Uterus (tissue), 4 donors: ENCODE measurements around the gene AGPS. TPM values are rescaled to one million over a fixed set of nuclear protein-coding genes. Genes with fewer than 3 reads are reported as not detected.

Experiments
- DNase-seq, 2 donors: peaks; one replicate each; pipeline ENCODE4 v3.0.0-alpha.2; 2019 to 2020
- H3K27ac ChIP-seq, 2 donors: fragments of 200-600 bp; sonication (generic); 1 replicate in 1 of 2; 2 replicates in 1 of 2; pipeline ENCODE4 v1.5.1; 2016 to 2018
- H3K27me3 ChIP-seq, 2 donors: fragments of 200-600 bp; sonication (generic); one replicate each; pipeline ENCODE4 v1.5.1; 2018 to 2019; ENCODE audit warnings: control low read depth in 1 of 2
- H3K36me3 ChIP-seq, 2 donors: fragments of 200-600 bp; sonication (generic); one replicate each; pipeline ENCODE4 v1.5.1; 2019; ENCODE audit warnings: control low read depth in 1 of 2
- H3K4me1 ChIP-seq, 2 donors: fragments of 200-600 bp; sonication (generic); one replicate each; pipeline ENCODE4 v1.5.1; 2018 to 2019; ENCODE audit warnings: control low read depth in 1 of 2
- H3K4me3 ChIP-seq, 2 donors: fragments of 200-600 bp; sonication (generic); 1 replicate in 1 of 2; 2 replicates in 1 of 2; pipeline ENCODE4 v1.5.1; 2018 to 2019; ENCODE audit warnings: mild to moderate bottlenecking in 1 of 2
- H3K9me3 ChIP-seq, 2 donors: fragments of 200-600 bp; sonication (generic); one replicate each; pipeline ENCODE4 v1.5.1; 2019; ENCODE audit warnings: control low read depth in 1 of 2
- POLR2A ChIP-seq, 2 donors: fragments of 450-650 bp; IDR thresholded peaks; one replicate each; pipeline ENCODE4 v1.6.1; 2016; ENCODE audit warnings: antibody characterized with exemption in 2 of 2, mild to moderate bottlenecking in 1 of 2, moderate library complexity in 1 of 2
- intact Hi-C: fragments of 100-400 bp; cut with DNase I; formaldehyde crosslinking; loops from one replicate; pipeline ENCODE4 v1.15.1; 2023; ENCODE audit warnings: low total_unique reads
- total RNA-seq, 4 donors: library from RNA; depleted of rRNA in 3 of 4; stranded (reverse); fragments of >200 nt in 3 of 4; gene quantifications; one replicate each; pipeline versions ENCODE4 v1.1.0 to v1.2.4, GENCODE V29; 2014 to 2023
- TF ChIP-seq, protein P1 (sequence below), 4 experiments: fragments of 200-600 bp in 2 of 4; fragments of 450-650 bp in 2 of 4; sonication (generic) in 2 of 4; IDR thresholded peaks; one replicate each; pipeline ENCODE4 v1.5.1; 2016 to 2019; ENCODE audit warnings: antibody characterized with exemption in 4 of 4, mild to moderate bottlenecking in 2 of 4, moderate library complexity in 1 of 4
- donor health status: DM: yes; HTN: yes; CAD: no.

The AGPS gene
- total RNA-seq, 4 donors from 2014 or later, result 10.2 to 64.4 (median 40.0) TPM

DNA sequence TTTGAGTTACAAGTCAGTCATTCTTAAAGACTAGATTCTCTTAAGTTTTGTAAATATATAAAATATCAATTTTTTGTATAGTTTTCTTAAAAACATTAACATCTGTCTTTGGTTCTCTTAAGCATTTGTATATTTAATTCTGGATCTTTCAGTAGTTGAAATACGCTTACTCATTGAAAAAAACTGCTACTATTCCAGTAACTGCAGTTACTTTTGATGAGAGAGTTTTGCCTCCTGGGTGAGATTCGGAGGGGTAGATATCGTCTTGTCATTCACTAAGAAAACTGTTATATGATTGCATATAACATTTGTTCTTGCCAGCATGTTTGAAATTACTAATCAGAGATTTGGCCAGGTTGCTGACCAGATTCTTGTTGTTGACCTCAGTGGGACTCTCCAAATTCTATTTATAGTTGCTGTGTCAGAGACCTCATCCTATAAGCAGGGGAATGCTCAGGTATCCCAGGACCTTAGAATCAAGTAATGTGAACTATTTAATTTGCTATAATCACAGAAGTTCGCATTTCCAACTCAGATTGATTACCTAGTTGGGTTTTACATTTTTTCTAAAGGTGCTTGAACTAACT lies 7.9 kb downstream of the AGPS start:
- TF ChIP-seq POLR2A (IDR thresholded peaks at IDR 0.05), result no peak
- TF ChIP-seq, protein P1, sequence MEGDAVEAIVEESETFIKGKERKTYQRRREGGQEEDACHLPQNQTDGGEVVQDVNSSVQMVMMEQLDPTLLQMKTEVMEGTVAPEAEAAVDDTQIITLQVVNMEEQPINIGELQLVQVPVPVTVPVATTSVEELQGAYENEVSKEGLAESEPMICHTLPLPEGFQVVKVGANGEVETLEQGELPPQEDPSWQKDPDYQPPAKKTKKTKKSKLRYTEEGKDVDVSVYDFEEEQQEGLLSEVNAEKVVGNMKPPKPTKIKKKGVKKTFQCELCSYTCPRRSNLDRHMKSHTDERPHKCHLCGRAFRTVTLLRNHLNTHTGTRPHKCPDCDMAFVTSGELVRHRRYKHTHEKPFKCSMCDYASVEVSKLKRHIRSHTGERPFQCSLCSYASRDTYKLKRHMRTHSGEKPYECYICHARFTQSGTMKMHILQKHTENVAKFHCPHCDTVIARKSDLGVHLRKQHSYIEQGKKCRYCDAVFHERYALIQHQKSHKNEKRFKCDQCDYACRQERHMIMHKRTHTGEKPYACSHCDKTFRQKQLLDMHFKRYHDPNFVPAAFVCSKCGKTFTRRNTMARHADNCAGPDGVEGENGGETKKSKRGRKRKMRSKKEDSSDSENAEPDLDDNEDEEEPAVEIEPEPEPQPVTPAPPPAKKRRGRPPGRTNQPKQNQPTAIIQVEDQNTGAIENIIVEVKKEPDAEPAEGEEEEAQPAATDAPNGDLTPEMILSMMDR (IDR thresholded peaks at IDR 0.05), result no peak
- Histone ChIP-seq H3K4me1 (peaks cover 0 to 5% of the 10 kb centered on the region in 2 donors), H3K9me3 (no peaks in the 10 kb centered on the region), H3K4me3 (no peak overlapping the region), H3K27me3 (no peaks in the 10 kb centered on the region), H3K27ac (no peak overlapping the region), H3K36me3 (no peaks in the 10 kb centered on the region)
- intact Hi-C loops, result no loop called here
- DNase-seq, result no peak

DNA sequence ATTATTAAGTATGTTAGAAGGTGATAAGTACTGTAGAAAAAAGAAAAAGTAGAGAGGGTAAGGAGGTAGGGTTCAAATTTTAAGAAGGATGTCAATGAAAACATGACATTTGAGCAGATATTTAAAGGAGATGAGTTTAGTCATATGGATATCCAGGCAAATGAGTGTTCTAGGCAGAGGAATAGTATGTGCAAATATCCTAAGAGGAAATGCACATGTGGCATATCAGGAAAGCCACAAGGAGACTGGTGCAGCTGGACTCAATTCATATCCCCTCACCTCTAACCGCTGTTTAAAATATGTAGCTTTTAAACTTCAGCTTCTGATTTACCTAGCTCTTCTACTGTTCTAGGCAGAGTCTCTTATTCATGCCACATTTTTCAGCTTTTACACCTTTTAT lies 9.5 kb downstream of the AGPS start:
- H3K9me3 ChIP-seq, result no peaks in the 10 kb centered on the region
- no peak overlapping the region for H3K4me3 ChIP-seq
- no peak for DNase-seq
- no peak overlapping the region for H3K27ac ChIP-seq
- H3K36me3 ChIP-seq, result no peaks in the 10 kb centered on the region
- no peaks in the 10 kb centered on the region for H3K27me3 ChIP-seq
- intact Hi-C loops, result no loop called here
- TF ChIP-seq, protein P1 (IDR thresholded peaks at IDR 0.05), result no peak
- no peak for TF ChIP-seq POLR2A (IDR thresholded peaks at IDR 0.05)
- peaks cover 0 to 5% of the 10 kb centered on the region in 2 donors for H3K4me1 ChIP-seq

DNA sequence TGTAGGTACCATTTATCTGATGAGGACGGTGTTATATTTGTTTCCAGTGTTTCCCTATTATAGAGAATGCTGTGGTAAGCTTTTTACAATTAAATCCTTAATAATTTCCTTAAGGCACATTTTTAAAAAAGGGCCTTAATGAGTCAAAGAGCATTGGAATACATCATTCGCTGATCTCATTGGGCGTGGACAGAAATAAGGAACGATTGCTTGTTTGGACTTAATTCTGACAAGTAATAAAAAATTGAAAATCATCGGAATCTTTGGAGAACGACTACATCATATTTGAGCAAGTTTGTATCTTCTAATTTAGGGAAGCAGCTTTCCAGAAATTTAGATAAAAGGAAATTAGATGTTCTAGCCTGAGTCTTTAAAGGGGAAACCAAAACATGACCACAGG lies 11.3 kb downstream of the AGPS start:
- intact Hi-C loops, result no loop called here
- DNase-seq, result no peak
- Histone ChIP-seq H3K27ac (no peak overlapping the region), H3K27me3 (no peaks in the 10 kb centered on the region), H3K4me3 (no peak overlapping the region), H3K9me3 (no peaks in the 10 kb centered on the region), H3K4me1 (peaks cover 0 to 5% of the 10 kb centered on the region in 2 donors), H3K36me3 (no peaks in the 10 kb centered on the region)
- TF ChIP-seq POLR2A (IDR thresholded peaks at IDR 0.05), result no peak
- TF ChIP-seq, protein P1 (IDR thresholded peaks at IDR 0.05), result no peak

DNA sequence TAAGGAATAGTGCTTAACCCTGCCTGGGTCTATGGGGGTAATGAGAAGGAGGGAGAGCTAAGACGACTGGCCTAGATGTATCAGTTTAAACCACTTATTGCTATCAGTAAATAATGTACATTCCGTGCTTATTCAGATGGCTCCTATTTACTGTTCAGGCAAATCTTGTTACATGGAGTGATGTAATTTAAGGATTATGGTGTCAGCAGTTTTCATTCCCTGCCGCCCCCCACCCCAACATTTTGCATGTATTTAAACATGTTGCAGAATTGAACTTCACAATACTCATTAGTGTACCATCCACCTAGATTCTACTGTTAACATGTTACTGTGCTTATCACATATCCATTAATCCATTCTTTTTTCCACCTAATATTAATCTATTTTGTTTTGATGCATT lies 11.7 kb downstream of the AGPS start:
- Histone ChIP-seq H3K4me3 (no peak overlapping the region), H3K36me3 (no peaks in the 10 kb centered on the region), H3K9me3 (no peaks in the 10 kb centered on the region), H3K27ac (no peak overlapping the region), H3K27me3 (no peaks in the 10 kb centered on the region), H3K4me1 (peaks cover 0 to 5% of the 10 kb centered on the region in 2 donors)
- DNase-seq, result no peak
- intact Hi-C loops, result no loop called here
- TF ChIP-seq POLR2A (IDR thresholded peaks at IDR 0.05), result no peak
- TF ChIP-seq, protein P1 (IDR thresholded peaks at IDR 0.05), result no peak

DNA sequence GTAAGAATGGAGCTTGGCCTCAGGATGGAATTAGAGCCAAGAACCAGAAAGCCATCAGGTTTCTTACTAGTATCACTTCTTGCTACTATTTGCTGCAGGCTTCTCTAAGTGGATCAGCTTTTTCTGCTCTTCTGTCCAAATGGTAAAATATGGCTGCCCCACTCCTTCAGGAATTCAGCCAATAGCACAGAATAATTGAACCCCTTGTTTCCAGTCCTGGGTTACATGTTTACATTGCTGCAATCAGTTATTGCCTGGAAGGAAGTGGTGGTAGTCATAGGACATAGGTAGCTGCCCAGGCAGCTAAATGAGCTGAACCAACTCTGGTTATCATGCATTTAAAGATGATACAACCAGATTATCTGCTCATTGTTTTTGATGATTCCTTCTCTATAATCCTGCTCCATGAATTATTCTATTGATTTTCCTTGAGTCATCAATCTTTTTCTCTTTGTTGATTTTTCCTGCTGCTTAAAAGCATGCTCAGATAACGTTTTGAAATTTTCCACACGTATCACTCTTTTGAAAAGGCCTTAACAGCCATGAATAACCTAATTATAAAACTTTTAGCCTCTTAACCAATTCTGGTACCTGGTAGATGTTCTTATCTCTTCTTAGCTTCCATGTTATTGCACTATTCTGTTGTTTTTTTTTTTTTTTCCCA lies 12.6 kb downstream of the AGPS start:
- no peak overlapping the region for H3K27ac ChIP-seq
- no peaks in the 10 kb centered on the region for H3K27me3 ChIP-seq
- TF ChIP-seq, protein P1 (IDR thresholded peaks at IDR 0.05), result no peak
- no peak for TF ChIP-seq POLR2A (IDR thresholded peaks at IDR 0.05)
- H3K36me3 ChIP-seq, result no peaks in the 10 kb centered on the region
- intact Hi-C loops, result no loop called here
- no peaks in the 10 kb centered on the region for H3K9me3 ChIP-seq
- H3K4me1 ChIP-seq, result peaks cover 0 to 5% of the 10 kb centered on the region in 2 donors
- no peak for DNase-seq
- H3K4me3 ChIP-seq, result no peak overlapping the region
